NCI-H187 treated with DMSO at 0.1 percent for 48 hours (cell line): Measurements from ENCODE around the gene ATP1B4.

ENCODE experiments used
- DNase-seq: peaks from one replicate; lab custom pipeline; 2025; lab: John Stamatoyannopoulos, UW

ATP1B4 gene

GRCh38 chrX:120377179-120377578 is 15.3 kb downstream of the ATP1B4 start:
- DNase-seq: no peak

- DNase-seq: no peak
Observed at GRCh38 chrX:120377715-120378114, 15.8 kb downstream of the ATP1B4 start.

- DNase-seq: no peak
Observed at GRCh38 chrX:120378570-120378969, 16.7 kb downstream of the ATP1B4 start.

- DNase-seq: no peak
Observed at GRCh38 chrX:120379937-120380681, 18.2 kb downstream of the ATP1B4 start.

- DNase-seq: no peak
Observed at GRCh38 chrX:120380699-120381098, 18.8 kb downstream of the ATP1B4 start.

GRCh38 chrX:120401301-120401700 is 39.4 kb downstream of the ATP1B4 start:
- no peak for DNase-seq

- no peak for DNase-seq
Observed at GRCh38 chrX:120402369-120402768, 40.5 kb downstream of the ATP1B4 start.

GRCh38 chrX:120406638-120407037 is 44.7 kb downstream of the ATP1B4 start:
- DNase-seq: no peak

GRCh38 chrX:120408168-120408567 is 46.3 kb downstream of the ATP1B4 start:
- DNase-seq: no peak

GRCh38 chrX:120419463-120419862 is 57.6 kb downstream of the ATP1B4 start:
- DNase-seq: no peak

GRCh38 chrX:120426599-120426998 is 64.7 kb downstream of the ATP1B4 start:
- no peak for DNase-seq

GRCh38 chrX:120428309-120428708 is 66.4 kb downstream of the ATP1B4 start:
- no peak for DNase-seq

- DNase-seq: no peak
Observed at GRCh38 chrX:120429776-120430540, 68.1 kb downstream of the ATP1B4 start.
